ENCODE measurements around the gene GLP1R. TPM values are rescaled to one million over a fixed set of nuclear protein-coding genes. Genes with fewer than 3 reads are reported as not detected.

Gene GLP1R
- total RNA-seq, 1 experiment from 2014 or later = not detected

GRCh38 chr6:39005774-39006173 is 42.8 kb upstream of the GLP1R start:
- no peaks in the 10 kb centered on the region for H3K9me3 ChIP-seq (ENCODE audit: control insufficient read depth, insufficient read depth, low read depth, low read length)
- POLR2A ChIA-PET = no interaction called here
- BruUV-seq (replicated peaks) = no TSS peak
- no peak for DNase-seq (ENCODE audit: low read depth, low spot score)
- no peak overlapping the region for H3K27ac ChIP-seq (ENCODE audit: low read length)
- H3K27me3 ChIP-seq (ENCODE audit: control insufficient read depth, insufficient read depth, low read length) = peaks cover 21% of the 10 kb centered on the region
- no peaks in the 10 kb centered on the region for H3K4me1 ChIP-seq (ENCODE audit: control insufficient read depth, insufficient read depth, low read length)
- in situ Hi-C loops (cut with HindIII; ENCODE audit: low pct_unique_long_range_greater_than_20kb, low sequenced_read_pairs) = no loop called here
- CTCF ChIA-PET = no interaction called here
- no peak for TF ChIP-seq CTCF (IDR thresholded peaks at IDR 0.05)
- TF ChIP-seq TCF7L2 (IDR thresholded peaks at IDR 0.05; ENCODE audit: low read depth, low read length) = no peak
- TF ChIP-seq POLR2AphosphoS5 (IDR thresholded peaks at IDR 0.05; ENCODE audit: low read depth, low read length) = no peak
- TF ChIP-seq SIN3A (IDR thresholded peaks at IDR 0.05; ENCODE audit: borderline replicate concordance, insufficient read depth, low read depth, low read length) = no peak
- no peak for TF ChIP-seq REST (IDR thresholded peaks at IDR 0.05; ENCODE audit: insufficient read depth in 1 of 2, low read depth in 2 of 2, low read length in 1 of 2)
- ATAC-seq = no peak
- H3K36me3 ChIP-seq (ENCODE audit: control insufficient read depth, insufficient read depth, low read length) = no peaks in the 10 kb centered on the region
- H3K4me3 ChIP-seq (ENCODE audit: low read depth in 2 of 2, low read length in 2 of 2) = no peak overlapping the region
- intact Hi-C loops (cut with micrococcal nuclease; ENCODE audit: unreplicated experiment) = no loop called here

- ATAC-seq (no peak), DNase-seq (ENCODE audit: low read depth, low spot score) (no peak)
- TF ChIP-seq REST (IDR thresholded peaks at IDR 0.05; ENCODE audit: insufficient read depth in 1 of 2, low read depth in 2 of 2, low read length in 1 of 2) = no peak
- POLR2A ChIA-PET = no interaction called here
- Histone ChIP-seq H3K9me3 (ENCODE audit: control insufficient read depth, insufficient read depth, low read depth, low read length) (no peaks in the 10 kb centered on the region), H3K4me3 (ENCODE audit: low read depth in 2 of 2, low read length in 2 of 2) (no peak overlapping the region), H3K4me1 (ENCODE audit: control insufficient read depth, insufficient read depth, low read length) (no peaks in the 10 kb centered on the region), H3K27ac (ENCODE audit: low read length) (no peak overlapping the region), H3K27me3 (ENCODE audit: control insufficient read depth, insufficient read depth, low read length) (peaks cover 15% of the 10 kb centered on the region), H3K36me3 (ENCODE audit: control insufficient read depth, insufficient read depth, low read length) (no peaks in the 10 kb centered on the region)
- in situ Hi-C loops (cut with HindIII; ENCODE audit: low pct_unique_long_range_greater_than_20kb, low sequenced_read_pairs) = no loop called here
- CTCF ChIA-PET = no interaction called here
- no TSS peak for BruUV-seq (replicated peaks)
- intact Hi-C loops (cut with micrococcal nuclease; ENCODE audit: unreplicated experiment) = no loop called here
Measured at GRCh38 chr6:39007575-39007974, 41.0 kb upstream of the GLP1R start.

Measured in Panc1 (cell line).